Measurements from ENCODE around the gene NTSR2.

Gene NTSR2

DNA sequence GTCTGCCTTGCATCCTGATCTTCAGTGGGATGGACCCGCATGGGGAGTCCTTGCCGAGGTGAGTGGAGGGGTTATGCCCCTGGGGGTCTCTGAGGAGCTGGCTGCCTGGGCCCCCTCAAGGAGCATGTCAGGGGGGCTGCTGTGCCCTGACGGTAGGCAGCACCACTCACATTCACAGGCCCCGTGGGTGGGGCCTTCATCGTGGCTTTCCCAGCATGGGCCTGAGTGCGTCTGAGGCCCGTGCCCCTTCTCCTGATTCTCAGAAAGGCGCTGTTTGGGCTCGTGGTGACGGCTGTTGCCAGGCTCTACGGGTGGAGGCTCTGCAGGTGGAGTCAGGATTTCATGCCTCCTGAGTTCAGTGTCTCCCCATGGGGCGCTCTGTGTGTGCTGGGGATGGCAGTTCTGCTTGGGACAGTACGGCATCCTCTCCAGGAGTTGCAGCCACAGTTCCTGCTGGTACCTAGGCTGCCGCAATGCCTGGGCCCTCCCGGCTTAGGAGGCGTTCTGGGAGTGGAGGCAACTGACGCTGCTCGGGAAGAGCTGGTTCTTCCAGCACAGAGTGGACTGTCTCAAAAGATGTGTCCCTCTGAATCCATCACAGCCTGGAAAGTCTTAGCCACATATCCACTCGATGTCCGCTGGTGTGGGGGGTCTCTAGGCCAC lies 57.3 kb downstream of the NTSR2 start:
- H3K27ac ChIP-seq: peak overlapping the region in 1 of 2 donors; percentile 16
- DNase-seq (ENCODE audit: low spot score): no peak
- TF ChIP-seq, protein P1, sequence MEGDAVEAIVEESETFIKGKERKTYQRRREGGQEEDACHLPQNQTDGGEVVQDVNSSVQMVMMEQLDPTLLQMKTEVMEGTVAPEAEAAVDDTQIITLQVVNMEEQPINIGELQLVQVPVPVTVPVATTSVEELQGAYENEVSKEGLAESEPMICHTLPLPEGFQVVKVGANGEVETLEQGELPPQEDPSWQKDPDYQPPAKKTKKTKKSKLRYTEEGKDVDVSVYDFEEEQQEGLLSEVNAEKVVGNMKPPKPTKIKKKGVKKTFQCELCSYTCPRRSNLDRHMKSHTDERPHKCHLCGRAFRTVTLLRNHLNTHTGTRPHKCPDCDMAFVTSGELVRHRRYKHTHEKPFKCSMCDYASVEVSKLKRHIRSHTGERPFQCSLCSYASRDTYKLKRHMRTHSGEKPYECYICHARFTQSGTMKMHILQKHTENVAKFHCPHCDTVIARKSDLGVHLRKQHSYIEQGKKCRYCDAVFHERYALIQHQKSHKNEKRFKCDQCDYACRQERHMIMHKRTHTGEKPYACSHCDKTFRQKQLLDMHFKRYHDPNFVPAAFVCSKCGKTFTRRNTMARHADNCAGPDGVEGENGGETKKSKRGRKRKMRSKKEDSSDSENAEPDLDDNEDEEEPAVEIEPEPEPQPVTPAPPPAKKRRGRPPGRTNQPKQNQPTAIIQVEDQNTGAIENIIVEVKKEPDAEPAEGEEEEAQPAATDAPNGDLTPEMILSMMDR (IDR thresholded peaks at IDR 0.05): no peak
- H3K4me3 ChIP-seq: no peak overlapping the region

DNA sequence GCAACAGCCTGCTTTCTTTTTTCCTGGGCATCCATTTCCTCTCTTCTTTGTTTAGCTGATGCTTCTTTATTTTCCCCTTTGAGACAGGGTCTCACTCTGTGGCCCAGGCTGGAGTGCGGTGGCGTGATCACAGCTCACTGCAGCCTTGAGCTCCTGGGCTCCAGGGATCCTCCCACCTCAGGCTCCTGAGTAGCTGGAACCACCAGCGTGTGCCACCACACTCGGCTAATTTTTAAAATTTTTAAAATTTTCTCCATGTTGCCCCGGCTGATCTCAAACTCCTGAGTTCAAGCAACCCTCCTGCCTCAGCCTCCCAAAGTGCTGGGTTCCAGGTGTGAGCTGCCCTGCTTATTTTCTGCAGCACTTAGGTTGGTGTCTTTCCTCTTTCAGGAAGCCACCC lies 58.7 kb downstream of the NTSR2 start:
- TF ChIP-seq, protein P1 (IDR thresholded peaks at IDR 0.05): no peak
- Histone ChIP-seq H3K4me3 (no peak overlapping the region), H3K27ac (no peak overlapping the region)
- no peak for DNase-seq (ENCODE audit: low spot score)

DNA sequence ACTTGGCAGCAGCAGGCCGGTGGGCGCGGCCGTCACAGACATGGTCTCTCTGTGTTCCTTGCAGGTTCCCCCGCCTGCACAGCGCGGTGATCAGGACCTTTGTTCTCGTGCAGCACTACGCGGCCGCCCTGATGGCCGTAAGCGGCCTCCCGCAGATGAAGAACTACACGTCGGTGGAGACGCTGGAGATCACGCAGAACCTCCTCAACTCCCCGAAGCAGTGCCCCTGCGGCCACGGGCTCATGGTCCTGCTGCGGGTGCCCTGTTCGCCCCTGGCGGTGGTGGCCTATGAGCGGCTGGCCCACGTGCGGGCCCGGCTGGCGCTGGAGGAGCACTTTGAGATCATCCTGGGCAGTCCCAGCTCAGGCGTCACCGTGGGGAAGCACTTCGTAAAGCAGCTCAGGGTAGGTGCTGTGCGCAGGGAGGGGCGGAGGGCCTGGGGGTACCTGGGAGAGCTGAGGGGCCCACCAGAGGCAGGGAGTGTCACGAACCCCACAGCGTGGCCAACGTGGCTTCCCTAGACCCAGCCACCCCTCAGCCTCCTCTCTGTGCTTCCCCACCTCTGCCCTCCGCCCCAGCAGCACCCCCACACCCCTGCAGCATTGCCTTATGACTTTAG lies 59.3 kb downstream of the NTSR2 start:
- H3K4me3 ChIP-seq: no peak overlapping the region
- no peak overlapping the region for H3K27ac ChIP-seq
- no peak for DNase-seq (ENCODE audit: low spot score)
- TF ChIP-seq, protein P1 (IDR thresholded peaks at IDR 0.05): no peak

Measured in coronary artery (tissue), 2 donors.